Measurements from ENCODE around the gene KXD1. TPM values are rescaled to one million over a fixed set of nuclear protein-coding genes. Genes with fewer than 3 reads are reported as not detected.

KXD1 gene, protein sequence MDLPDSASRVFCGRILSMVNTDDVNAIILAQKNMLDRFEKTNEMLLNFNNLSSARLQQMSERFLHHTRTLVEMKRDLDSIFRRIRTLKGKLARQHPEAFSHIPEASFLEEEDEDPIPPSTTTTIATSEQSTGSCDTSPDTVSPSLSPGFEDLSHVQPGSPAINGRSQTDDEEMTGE
- 93.1 and 122 TPM in 2 replicates for total RNA-seq

DNA sequence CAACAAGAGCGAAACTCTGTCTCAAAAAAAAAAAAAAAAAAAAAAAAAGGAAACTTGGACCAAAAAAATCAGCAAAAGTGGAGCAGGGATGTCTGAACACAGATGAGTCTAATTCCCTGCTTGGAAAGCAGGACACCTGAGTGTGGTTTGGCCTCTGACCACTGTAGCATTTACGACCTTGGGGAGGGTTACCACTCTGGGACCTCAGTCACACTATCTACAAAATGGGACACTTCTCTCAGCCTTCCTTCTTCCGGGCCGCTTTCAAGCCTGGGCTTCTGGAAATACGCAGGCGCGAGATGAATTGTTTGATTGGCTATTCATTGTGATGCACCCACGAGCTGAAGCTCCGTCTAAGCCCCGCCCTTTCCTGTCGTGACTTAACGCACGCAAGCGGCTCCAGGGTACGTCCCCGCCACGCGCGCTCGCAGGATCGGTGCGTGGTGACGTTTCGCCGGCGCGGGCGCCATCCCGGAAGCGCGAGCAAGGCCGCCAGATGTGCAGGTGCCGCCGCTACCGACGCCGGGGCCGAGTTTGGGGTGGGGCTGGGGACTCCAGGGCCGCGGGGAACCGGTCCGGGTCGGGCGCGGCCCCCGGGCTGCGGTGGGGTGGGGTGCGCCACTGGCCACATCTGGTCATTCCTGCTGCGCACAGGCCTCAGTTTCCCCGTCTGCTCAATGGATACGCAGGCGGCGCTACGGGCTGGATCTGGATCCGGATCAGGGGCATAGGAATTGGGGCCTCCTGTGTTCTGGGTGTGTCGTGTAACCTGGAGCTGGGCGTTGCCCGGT is at the start of gene KXD1:
Gene KXD1 (plus strand): TSS at position 460 of the 791 bp plus-strand sequence. CDS start 4,187 bp downstream, outside the sequence.

DNA sequence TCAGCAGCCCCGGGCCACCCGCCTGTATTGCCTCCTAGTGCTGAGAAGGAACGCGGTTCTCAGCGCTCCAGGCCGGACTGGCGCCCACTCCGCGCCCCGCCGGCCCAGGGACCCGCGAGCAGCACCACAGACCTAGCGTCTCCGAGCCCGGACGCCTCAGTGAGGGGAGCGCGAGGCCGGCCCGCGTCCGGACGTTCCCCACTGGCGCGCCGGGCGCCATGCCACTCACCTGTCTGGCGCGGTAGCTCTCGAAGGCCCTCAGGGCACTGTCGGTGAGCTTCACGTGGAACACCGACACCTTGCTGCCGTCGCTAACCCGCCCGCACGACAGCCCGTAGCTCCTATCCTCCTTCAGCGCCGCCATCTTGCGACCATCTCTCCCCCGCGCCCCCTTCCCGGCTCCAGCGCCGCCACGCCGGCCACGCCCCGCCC is 36.0 kb upstream of the KXD1 start, which contains the start of gene ELL:
Gene ELL (minus strand): TSS at position 379 of the 432 bp plus-strand sequence. CDS start 15 bp downstream, at position 364.

DNA sequence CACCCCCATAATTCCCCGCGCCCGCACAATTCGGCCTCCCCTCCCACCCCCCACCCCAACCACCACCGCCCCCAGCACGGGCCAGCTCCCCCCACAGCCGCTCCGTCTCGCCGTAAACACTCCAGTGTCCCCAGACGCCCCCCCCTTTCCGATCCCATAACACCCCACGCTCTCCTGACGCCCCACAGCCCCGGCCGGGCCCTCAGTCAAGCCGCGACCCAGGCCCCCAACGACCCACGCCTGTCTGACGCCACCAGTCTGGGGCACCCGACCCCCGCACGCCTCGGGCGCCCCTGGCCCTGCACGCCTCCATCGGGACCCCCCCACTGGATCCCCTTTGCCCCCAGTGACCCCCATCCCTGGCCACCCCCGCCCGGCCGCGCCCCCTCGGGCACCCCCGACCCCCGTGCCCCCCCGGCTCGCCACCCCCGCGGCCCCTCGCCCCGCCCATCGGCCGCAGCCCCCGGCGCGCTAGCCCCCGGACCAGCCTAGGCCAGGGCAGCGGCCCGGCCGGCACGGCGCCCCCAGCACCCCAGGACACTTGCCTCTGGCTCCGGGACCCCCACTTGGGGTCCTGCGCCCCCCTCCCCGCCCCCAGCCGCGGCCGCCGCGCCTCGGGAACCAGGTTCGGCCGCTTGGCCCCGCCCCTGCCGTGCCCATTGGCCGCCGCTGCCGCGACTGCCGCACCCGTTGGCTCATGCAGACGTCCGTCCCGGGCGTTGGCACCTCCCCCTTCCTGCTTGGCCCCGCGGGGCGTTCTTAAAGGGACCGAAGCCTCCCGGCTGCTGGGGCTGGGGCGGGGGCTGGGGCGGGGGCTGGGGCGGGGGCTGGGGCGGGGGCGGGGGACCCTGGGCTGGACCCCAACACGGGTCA is 14.5 kb upstream of the KXD1 start, which contains the start of gene FKBP8:
Gene FKBP8 (minus strand): TSS at position 633 of the 873 bp plus-strand sequence. CDS start 1,603 bp downstream, outside the sequence.

DNA sequence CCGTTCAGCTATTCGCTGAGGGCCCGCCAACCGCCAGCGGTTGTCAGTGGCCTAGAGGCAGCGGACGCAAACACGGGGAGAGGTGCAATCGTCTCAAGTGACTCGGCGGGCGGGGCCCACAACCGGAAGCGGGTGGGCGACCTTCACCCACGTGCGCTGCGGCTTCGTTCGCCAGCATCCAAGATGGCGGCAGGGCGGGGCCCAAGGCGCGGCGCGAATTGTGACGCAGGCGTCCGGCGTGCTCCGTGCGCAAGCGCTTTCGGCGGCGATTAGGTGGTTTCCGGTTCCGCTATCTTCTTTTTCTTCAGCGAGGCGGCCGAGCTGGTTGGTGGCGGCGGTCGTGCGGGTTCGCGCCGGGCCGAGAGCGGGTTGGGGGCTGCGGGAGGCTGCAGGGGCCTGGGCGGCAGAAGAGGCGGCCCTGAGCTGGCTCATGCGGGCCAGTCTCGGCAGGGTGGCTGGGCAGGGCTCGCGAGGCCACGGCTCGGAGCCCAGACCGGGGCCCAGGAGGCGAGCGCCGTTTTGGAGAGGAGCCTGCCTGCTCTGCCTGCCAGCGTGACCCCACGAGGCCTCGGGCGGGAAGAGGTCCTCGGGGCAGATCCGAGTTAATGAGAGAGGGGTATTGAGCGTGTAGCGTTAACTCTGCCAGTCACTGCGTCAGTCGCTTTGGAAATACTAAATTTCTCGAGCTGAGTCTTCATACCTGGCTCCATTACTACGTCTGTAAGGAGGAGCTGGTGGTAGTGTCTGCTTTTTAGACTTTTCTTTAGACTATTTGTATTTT is 14.1 kb downstream of the KXD1 start, which contains the start of gene UBA52:
Gene UBA52 (plus strand): TSS at position 294 of the 781 bp plus-strand sequence. CDS start 1,444 bp downstream, outside the sequence.

DNA sequence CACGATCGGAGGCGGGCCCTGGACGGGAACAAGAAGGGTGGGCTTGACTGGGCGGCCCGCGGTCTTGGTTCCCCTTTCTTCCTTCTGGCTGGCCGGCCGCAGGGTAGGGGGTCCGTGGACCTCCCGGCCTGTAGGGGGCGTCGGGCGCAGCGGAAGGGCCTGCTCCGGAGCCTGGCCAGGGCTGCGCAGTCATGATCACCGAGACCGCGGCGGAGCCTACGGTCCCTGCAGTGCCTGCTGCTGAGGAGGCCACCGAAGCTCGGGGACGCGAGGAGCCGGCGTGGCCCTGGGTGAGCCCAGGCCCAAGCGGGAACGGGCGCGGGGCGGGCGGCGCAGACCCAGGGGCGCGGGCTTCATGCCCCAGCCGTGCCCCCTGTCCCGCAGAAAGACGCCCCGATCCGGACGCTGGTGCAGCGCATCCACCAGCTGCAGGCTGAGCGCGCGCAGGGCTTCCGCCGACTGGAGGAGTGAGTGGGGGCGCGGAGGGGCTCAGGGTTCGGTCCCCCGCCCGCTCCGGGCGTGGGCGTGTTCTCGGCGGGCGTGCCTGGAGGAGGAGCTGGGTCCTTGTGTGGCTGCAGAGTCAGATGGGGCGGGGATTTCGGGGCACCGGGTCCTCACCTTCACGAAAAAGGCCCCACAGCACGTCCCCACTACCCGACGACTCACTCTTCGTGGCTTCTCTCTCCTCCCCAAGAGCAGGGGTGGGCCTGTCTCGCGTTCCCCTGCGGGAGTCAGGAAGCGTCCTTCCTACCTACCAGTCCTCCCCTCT is 31.1 kb downstream of the KXD1 start, which contains the start of gene REX1BD:
Gene REX1BD (plus strand): TSS at position 188 of the 769 bp plus-strand sequence. CDS start 4 bp downstream, at position 192.

DNA sequence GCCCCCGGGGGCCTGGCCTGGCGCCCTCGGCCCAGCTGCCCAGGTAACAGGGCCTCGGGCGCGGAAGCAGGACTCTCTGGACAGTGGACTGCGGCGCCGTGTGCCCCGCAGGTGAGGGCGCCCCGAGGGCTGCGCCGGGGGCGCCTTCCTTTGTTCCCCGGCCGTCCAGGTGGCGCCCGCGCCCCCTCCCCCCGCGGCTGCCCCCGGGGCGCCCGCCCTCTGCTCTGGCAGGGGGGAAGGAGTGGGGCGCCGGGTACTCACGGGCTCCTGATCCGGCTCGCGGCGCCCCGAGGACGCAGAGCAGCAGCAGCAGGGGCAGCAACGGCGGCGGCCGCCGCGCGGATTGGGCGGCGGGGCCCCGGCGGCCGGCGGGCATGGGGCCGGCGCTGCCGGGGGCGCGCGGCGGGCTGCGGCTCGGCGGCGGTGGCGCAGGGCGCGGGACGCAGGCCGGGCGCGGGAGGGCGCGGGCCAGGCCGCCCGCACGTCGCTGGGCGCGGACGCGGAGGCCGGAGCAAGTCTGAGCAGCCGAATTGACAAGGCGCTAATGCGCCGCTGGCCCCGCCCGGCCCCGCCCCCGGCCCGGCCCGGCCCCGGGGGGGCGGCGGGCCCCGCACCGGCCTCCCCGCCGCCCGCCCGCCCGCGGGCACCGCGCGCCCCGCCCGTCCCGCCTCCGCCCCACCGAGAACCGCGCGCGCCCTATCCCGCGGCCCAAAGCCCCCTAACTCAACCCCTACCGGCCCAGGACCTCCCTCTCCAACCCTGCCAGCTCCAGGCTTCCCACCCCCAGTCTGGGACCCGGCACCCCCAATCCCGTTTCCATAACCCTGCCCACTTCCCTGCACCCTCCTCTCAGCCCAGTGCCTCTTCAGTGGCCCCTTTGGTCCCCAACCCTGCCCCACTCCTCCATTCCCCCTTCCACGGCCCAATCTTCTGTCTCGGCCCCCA is 48.9 kb downstream of the KXD1 start, which contains the start of gene CRLF1:
Gene CRLF1 (minus strand): TSS at position 519 of the 945 bp plus-strand sequence. CDS start 143 bp downstream, at position 376.

DNA sequence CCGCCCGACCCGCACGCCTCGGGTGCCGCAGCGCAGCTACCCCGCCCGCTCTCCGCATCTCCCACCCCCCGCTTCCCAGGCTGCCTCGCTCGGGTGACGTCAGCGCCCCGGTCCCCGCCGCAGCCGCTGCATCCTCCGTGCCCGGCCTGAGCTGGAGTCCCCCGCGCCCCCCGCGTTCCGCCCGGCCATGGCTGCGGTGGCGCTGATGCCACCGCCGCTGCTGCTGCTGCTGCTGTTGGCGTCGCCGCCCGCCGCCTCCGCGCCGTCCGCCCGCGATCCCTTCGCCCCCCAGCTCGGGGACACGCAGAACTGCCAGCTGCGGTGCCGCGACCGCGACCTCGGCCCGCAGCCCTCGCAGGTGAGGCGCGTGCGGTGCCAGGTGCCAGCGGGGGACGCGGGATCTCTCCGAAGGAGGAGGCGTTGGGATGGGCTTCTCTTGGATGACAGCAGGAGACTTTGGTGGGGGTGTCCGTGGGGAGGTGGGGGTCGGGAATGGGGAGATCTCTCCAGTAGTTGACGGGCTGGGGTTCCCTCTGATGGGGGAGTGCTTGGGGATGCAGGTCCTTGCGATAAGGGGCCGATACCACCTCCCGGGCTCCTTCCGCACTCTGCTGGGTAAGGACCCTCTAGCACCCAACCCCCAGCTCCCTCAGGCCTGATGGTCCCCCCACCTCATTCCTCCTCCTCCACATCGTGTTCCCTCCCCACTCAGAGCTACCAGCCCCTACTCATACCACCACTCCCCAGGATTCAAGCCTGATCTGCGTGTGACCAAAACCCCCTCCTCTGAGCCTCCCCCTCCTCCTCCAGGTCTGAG is 55.3 kb downstream of the KXD1 start, which contains the start of gene TMEM59L:
Gene TMEM59L (plus strand): TSS at position 99 of the 817 bp plus-strand sequence. CDS start 89 bp downstream, at position 188.

Other genes starting within 250 kb of the KXD1 start
- gene LSM4, start 234.8 kb upstream of the KXD1 start, total RNA-seq = 131 and 245 TPM in 2 replicates
- gene PGPEP1, start 217.3 kb upstream of the KXD1 start, total RNA-seq = 39.9 and 82.7 TPM in 2 replicates
- gene GDF15, start 171.7 kb upstream of the KXD1 start, total RNA-seq = 37.7 and 138 TPM in 2 replicates
- gene LRRC25, start 160.2 kb upstream of the KXD1 start, total RNA-seq = 0.15 and 0.50 TPM in 2 replicates
- 69.7 and 112 TPM in 2 replicates for gene SSBP4, start 138.5 kb upstream of the KXD1 start, total RNA-seq
- gene ISYNA1, start 119.7 kb upstream of the KXD1 start, total RNA-seq = 8.1 and 26.5 TPM in 2 replicates
- 12.9 and 18.7 TPM in 2 replicates for gene ELL, start 35.8 kb upstream of the KXD1 start, total RNA-seq
- 282 and 430 TPM in 2 replicates for gene FKBP8, start 14.3 kb upstream of the KXD1 start, total RNA-seq
- 690 and 1,149 TPM in 2 replicates for gene UBA52, start 14.0 kb downstream of the KXD1 start, total RNA-seq
- gene REX1BD, start 30.9 kb downstream of the KXD1 start, total RNA-seq = 49.8 and 63.1 TPM in 2 replicates
- gene CRLF1, start 48.9 kb downstream of the KXD1 start, total RNA-seq = 9.5 and 28.8 TPM in 2 replicates
- 0.29 and 4.6 TPM in 2 replicates for gene TMEM59L, start 55.0 kb downstream of the KXD1 start, total RNA-seq
- gene KLHL26, start 79.2 kb downstream of the KXD1 start, total RNA-seq = 8.3 and 16.7 TPM in 2 replicates
- gene CRTC1, start 125.8 kb downstream of the KXD1 start, total RNA-seq = 2.6 and 6.8 TPM in 2 replicates
- 0.15 and 0.17 TPM in 2 replicates for gene COMP, start 233.4 kb downstream of the KXD1 start, total RNA-seq